ENCODE measurements around the gene ZNF593OS.

ZNF593OS gene

GRCh38 chr1:26171084-26172072 lies at the start of gene ZNF593OS:
Gene ZNF593OS (minus strand): TSS chr1:26171832. CDS start chr1:26171661, 171 bp downstream.
- DNase-seq (ENCODE audit: low spot score) = no peak

- no peak for DNase-seq (ENCODE audit: low spot score)
Observed at GRCh38 chr1:26221094-26221493, 49.5 kb upstream of the ZNF593OS start.

GRCh38 chr1:26220199-26220912 lies 48.7 kb upstream of the ZNF593OS start:
- no peak for DNase-seq (ENCODE audit: low spot score)

- DNase-seq (ENCODE audit: low spot score) = no peak
Observed at GRCh38 chr1:26218906-26219494, 47.4 kb upstream of the ZNF593OS start.

- DNase-seq (ENCODE audit: low spot score) = no peak
Observed at GRCh38 chr1:26215246-26215645, 43.6 kb upstream of the ZNF593OS start.

GRCh38 chr1:26213335-26213905 lies 41.8 kb upstream of the ZNF593OS start:
- DNase-seq (ENCODE audit: low spot score) = no peak

GRCh38 chr1:26212726-26213125 lies 41.1 kb upstream of the ZNF593OS start:
- DNase-seq (ENCODE audit: low spot score) = no peak

- no peak for DNase-seq (ENCODE audit: low spot score)
Observed at GRCh38 chr1:26210147-26210870, 38.7 kb upstream of the ZNF593OS start.

- DNase-seq (ENCODE audit: low spot score) = no peak
Observed at GRCh38 chr1:26203642-26204318, 32.1 kb upstream of the ZNF593OS start.

- DNase-seq (ENCODE audit: low spot score) = no peak
Observed at GRCh38 chr1:26200413-26200812, 28.8 kb upstream of the ZNF593OS start.

GRCh38 chr1:26197813-26198212 lies 26.2 kb upstream of the ZNF593OS start:
- DNase-seq (ENCODE audit: low spot score) = no peak

- no peak for DNase-seq (ENCODE audit: low spot score)
Observed at GRCh38 chr1:26197301-26197700, 25.7 kb upstream of the ZNF593OS start.

GRCh38 chr1:26195805-26196204 lies 24.2 kb upstream of the ZNF593OS start:
- no peak for DNase-seq (ENCODE audit: low spot score)

- no peak for DNase-seq (ENCODE audit: low spot score)
Observed at GRCh38 chr1:26191739-26192138, 20.1 kb upstream of the ZNF593OS start.

- DNase-seq (ENCODE audit: low spot score) = no peak
Observed at GRCh38 chr1:26190373-26190987, 18.8 kb upstream of the ZNF593OS start, which contains the start of gene CATSPER4. Gene CATSPER4 (plus strand): TSS chr1:26190602. CDS start chr1:26190628, 26 bp downstream.

- no peak for DNase-seq (ENCODE audit: low spot score)
Observed at GRCh38 chr1:26189751-26190275, 18.2 kb upstream of the ZNF593OS start.

- no peak for DNase-seq (ENCODE audit: low spot score)
Observed at GRCh38 chr1:26189331-26189730, 17.7 kb upstream of the ZNF593OS start.

- DNase-seq (ENCODE audit: low spot score) = no peak
Observed at GRCh38 chr1:26188477-26188876, 16.8 kb upstream of the ZNF593OS start.

- DNase-seq (ENCODE audit: low spot score) = no peak
Observed at GRCh38 chr1:26187882-26188281, 16.2 kb upstream of the ZNF593OS start.

GRCh38 chr1:26184883-26185282 lies 13.3 kb upstream of the ZNF593OS start:
- no peak for DNase-seq (ENCODE audit: low spot score)

All from globus pallidus (tissue), 1 donor.